SIG-M5 treated with dmso at 0.1 percent for 504 hours (cell line): ENCODE measurements around the gene CMA1.
"Not testable (repeated sequence)": the region's sequence is repeated elsewhere in the genome, so short reads cannot be mapped to it uniquely, and the experiment has no call there.

Experiments used
- DNase-seq: peaks from one replicate; lab custom pipeline; 2025; ENCODE audit not compliant: unreplicated experiment; lab: John Stamatoyannopoulos, UW

CMA1 gene

DNA sequence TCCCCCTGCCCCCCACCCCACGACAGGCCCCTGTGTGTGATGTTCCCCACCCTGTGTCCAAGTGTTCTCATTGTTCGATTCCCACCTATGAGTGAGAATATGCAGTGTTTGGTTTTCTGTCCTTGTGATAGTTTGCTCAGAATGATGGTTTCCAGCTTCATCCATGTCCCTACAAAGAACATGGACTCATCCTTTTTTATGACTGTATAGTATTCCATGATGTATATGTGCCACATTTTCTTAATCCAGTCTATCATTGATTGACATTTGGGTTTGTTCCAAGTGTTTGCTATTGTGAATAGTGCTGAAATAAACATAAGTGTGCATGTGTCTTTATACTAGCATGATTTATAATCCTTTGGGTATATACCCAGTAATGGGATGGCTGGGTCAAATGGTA, 37.6 kb downstream of the CMA1 start:
- DNase-seq, result not testable (repeated sequence)

DNA sequence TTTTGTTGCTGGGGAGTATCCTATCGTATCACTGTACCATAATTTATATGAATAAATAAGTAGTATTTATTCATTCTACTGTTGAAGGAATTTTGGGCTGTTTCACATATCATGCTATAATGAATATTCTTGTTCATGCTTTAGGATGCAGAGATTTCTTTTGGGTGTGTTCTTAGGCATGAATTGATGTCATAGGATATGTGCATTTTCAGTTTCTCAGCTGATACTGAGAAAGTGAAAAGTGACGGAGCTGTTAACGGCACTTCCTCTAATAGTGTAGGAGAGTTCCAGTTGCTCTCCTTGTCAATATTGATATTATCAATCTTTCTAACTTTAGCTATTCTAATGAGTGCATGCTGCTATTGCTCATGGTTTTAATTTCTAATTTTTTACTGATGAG, 42.3 kb downstream of the CMA1 start:
- no peak for DNase-seq

DNA sequence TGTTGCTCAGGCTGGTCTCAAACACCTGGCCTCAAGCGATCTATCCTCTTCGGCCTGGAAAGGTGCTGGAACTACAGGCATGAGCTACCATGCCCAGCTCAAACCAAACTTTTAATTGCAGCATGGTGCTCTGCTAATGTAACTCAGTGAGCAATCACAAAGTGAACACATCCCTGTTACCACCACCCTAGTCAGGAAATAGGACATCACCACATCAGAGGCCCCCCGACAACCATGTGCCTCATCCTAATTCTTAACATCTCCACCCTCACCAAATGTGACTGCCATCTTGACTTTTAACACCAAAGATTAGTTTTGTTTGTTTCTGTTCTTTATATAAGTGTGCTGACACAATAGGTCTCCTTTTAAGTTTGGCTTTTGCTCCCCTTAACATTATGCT, 42.7 kb downstream of the CMA1 start:
- DNase-seq, result no peak

DNA sequence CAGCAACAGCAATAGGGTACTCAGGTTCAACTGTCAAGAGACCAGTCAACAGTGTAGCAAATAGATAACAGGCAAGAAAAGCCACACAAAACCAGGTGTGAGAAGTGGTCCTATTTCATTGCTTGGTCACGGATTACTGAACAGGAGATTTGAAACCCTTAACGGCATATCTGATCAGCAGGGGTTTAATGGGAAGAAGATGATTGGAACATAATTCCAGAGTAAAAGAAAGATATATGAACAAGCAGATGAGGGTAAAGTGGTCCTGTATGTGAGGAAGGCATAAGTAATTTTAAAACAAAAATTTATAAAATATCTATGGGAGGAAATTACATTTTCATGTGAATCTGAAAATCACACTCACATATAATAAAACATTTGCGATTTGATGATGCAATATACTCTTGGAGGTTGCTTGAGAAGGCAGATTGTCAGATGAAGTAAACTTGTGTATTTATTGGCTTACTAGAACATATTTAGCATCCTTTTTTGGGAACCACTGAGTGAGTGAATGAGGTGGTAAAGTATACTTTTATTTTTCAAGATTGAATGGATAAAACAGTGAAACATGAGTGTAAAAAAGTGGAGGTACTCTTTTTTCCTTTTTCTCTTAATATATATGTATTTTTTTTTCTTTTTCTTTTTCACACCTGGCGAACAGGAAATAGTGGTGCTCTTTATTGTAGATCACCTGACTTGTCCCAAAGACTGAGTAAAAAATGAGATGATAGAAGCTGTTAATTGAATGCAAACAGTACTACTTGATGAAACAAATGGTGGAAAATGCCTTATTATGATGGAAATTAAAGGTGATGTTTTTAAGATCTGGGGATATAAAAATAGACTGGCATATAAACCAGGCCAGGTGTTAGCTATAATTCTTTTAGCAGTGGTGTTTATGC, 43.9 kb downstream of the CMA1 start:
- DNase-seq, result no peak

DNA sequence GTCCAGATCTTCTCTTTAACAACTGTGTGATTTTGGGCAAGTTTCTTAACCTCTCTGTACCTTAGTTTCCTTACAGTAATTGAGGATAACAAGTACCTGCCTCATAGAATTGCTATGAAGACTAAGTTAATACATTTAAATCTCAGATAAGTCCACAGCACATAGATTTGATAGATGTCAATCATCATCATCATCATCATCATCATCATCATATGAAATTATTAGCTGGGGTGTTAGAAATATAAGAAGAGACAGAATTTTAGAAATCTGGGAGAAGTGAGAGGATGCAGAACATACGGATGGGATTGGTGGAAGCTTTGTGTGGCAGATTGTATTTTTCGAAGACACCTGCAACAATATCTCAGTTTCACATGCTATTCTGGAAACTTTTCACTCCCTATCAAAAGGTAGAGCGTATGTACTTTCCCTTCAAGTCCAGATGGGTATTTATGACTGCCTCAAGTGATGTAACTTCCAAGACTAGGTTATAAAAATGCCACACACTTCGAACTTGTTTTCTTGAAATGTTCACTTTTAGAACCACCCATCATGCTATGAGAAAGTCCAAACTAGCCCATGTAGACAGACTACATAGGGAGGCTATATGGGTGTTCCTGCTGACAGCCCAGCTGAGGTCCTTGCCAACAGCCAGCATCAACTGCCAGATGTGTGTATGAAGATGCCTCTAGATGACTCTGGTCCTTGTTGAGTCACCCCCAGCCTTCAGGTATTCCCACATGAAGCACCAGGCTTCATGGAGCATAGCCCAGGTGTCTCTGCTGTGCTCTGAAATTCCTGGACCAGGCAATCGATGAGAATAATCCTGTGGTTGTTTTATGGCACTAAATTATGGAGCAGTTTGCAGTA, 44.8 kb downstream of the CMA1 start:
- no peak for DNase-seq

DNA sequence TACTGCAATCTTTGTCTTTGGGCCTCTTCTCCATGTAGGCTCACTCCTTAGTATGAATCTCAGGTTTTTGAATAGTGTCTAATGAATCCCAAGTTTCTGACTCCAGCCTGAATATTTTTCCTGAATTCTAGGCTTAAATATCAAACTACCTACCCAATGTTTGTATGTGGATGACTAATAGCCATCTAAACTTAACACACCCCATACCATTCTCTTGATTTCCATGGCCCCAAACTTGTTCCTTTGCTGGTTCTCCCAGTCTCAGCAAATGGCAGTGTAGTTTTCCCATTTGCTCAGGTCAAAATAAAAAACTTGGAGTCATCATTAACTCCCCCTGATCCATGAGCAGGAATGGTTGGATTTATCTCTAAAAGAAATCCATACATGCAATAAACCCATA, 46.7 kb downstream of the CMA1 start:
- DNase-seq, result no peak

DNA sequence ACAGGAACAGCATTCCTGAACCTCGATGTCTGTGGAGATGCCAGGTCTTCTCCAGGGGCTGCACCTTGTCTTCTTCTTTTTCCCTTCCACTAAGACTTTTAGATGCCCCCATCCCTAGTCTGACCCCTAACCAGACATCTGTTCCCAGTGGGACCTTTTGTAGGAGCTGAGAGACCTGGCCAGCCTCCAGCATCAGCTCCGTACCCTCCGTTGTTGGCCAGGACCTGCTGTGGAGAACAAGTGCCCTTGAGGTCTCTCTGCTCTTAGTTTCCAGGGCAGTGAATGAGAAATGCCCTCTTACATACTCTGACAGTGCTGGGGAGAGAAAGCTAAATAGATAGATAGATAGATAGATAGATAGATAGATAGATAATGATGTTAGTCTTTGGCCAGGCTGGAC, 48.7 kb downstream of the CMA1 start:
- no peak for DNase-seq

DNA sequence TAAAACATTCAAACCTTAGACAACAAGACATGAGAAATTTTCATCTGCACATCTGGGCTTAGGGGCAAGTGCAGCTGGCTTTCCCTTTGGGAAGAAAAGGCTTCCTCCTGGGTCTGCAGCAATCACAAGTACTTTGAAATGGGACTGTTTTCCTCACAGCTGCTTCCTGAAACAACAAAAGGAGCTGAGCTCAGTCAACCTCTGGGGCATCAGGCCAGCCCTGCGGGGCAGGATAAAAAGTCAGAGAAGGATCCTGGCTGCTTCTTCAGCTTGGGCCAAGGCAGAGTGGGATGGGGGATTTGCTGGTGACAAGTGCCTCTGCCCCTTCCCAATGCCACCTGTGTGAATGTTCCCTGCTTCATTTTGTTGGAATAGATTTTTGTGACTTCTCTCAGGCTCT, 49.3 kb downstream of the CMA1 start:
- no peak for DNase-seq

DNA sequence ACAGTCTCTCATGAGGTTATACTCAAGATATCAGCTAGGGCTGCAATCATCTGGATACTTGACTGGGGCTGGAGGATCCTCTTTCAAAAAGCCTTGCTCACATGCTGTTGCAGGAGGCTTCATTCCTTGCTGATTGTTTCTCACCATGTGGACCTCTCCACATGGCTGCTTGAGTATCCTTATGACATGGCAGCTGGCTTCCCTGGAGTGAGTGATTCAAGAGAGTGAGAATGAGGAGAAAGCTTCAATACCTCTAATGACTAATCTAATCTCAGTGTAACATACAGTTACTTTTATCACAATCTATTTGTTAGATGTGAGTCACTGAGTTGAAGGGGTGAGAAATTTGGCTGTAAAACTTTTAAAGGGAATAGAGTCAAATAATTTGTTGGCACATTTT, 51.1 kb downstream of the CMA1 start:
- no peak for DNase-seq
